ENCODE measurements around the gene TUBB2B. TPM values are rescaled to one million over a fixed set of nuclear protein-coding genes. Genes with fewer than 3 reads are reported as not detected.
A peak's percentile ranks its signal among the peaks of the same experiment; 100 is the strongest.
"Not testable (repeated sequence)": the region's sequence is repeated elsewhere in the genome, so short reads cannot be mapped to it uniquely, and the experiment has no call there.

TUBB2B gene
- total and polyA plus RNA-seq, 9 of the 15 experiments (the other 6 are each of a cell fraction or from before 2014, with no cell fraction given): 0.11 to 9.7 (median 4.6) TPM

DNA sequence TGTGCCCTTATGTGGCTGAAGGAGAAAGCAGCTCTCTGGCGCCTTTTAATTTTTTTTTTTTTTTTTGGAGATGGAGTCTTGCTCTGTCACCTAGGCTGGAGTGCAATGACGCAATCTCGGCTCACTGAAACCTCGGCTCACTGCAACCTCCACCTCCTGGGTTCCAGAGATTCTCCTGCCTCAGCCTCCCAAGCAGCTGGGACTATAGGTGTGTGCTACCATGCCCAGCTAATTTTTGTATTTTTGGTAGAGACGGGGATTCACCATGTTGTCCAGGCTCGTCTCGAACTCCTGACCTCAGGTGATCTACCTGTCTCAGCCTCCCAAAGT, 17.3 kb upstream of the TUBB2B start:
- H3K9me3 ChIP-seq (replicated peaks; ENCODE audit: control insufficient read depth, insufficient read depth, low read depth, low read length); H3K36me3 ChIP-seq (ENCODE audit: control insufficient read depth, insufficient read depth, low read length); H3K9me1 ChIP-seq (ENCODE audit: control insufficient read depth, insufficient read depth, low read length); FAIRE-seq; H4K20me1 ChIP-seq (replicated peaks; ENCODE audit: control insufficient read depth, insufficient read depth, low read length); H3K79me2 ChIP-seq (ENCODE audit: control insufficient read depth, insufficient read depth, low read length); ATAC-seq; DNase-seq (ENCODE audit: extremely low read depth in 1 of 4, low spot score in 3 of 4); H3K4me2 ChIP-seq (ENCODE audit: insufficient read depth, low read length); BruUV-seq (replicated peaks); H3K9ac ChIP-seq (ENCODE audit: insufficient read depth in 1 of 2, low read depth in 2 of 2, low read length in 2 of 2); intact Hi-C loops (cut with micrococcal nuclease); H3K4me3 ChIP-seq; H2AFZ ChIP-seq (ENCODE audit: low read depth, low read length); CTCF ChIA-PET (ENCODE audit: low intra/inter-chr PET ratio); H3K27ac ChIP-seq (ENCODE audit: extremely low read depth, low read depth, low read length); TF ChIP-seq ATF3 (CRISPR knock-in tag; conservative IDR thresholded peaks at IDR 0.05): not testable (repeated sequence)
- Histone ChIP-seq H3K4me1 (replicated peaks in 1 of 2; ENCODE audit: control insufficient read depth in 2 of 2, insufficient read depth in 2 of 2, low read length in 2 of 2) (peaks cover 10 to 13% of the 10 kb centered on the region in 2 experiments; a peak in 4 of 5 replicates), H3K27me3 (ENCODE audit: control insufficient read depth in 2 of 2, insufficient read depth in 2 of 2, low read length in 2 of 2) (peaks cover 0 to 18% of the 10 kb centered on the region in 2 experiments; a peak in 2 of 5 replicates)
- peak; percentile 66 for TF ChIP-seq CEBPG (CRISPR knock-in tag; IDR thresholded peaks at IDR 0.05)
- TF ChIP-seq CEBPG (tag; conservative IDR thresholded peaks at IDR 0.05 in 1 of 2, IDR thresholded peaks at IDR 0.05 in 1 of 2): peak; percentile 42 to 43; a peak in 2 of 4 replicates
- peak; percentile 50 for TF ChIP-seq ATF3 (IDR thresholded peaks at IDR 0.05)
- 0 out of 2 replicates have a peak, but pooled peaks have one; percentile 16 for TF ChIP-seq ZNF384 (IDR thresholded peaks at IDR 0.05; ENCODE audit: low read depth, low read length)
- TF ChIP-seq CEBPB (tag; IDR thresholded peaks at IDR 0.05): peak; percentile 76
- in situ Hi-C loops (cut with MboI): loop anchor here (5.0 kb wide), 2 partner anchors 92 to 117 kb away; no protein-coding TSS in a partner anchor
- 23% methylated on average over 7 of the region's 7 CpGs for WGBS (ENCODE audit: insufficient coverage, low coverage, missing lambda C conversion rate)
- POLR2A ChIA-PET: interaction anchor here (0.6 kb wide), 1 partner anchor 100 kb away, joined by 4 read pairs; no protein-coding TSS in a partner anchor
